ENCODE results near the gene ZSWIM3. TPM values are rescaled to one million over a fixed set of nuclear protein-coding genes. Genes with fewer than 3 reads are reported as not detected.

The ZSWIM3 gene
- total and polyA plus RNA-seq, 2 of the 13 experiments (the other 11 are each of a cell fraction or from before 2014, with no cell fraction given) = 5.2 to 5.8 TPM

GRCh38 chr20:45890077-45890984 lies 32.9 kb downstream of the ZSWIM3 start (continued):
- TF ChIP-seq HMGXB3 (CRISPR knock-in tag; IDR thresholded peaks at IDR 0.05; ENCODE audit: borderline replicate concordance) (peak; percentile 87), IKZF5 (CRISPR knock-in tag; IDR thresholded peaks at IDR 0.05) (peak; percentile 67; the same call in 1 of the 2 replicates), NCOA2 (CRISPR knock-in tag; IDR thresholded peaks at IDR 0.05) (peak; percentile 77), ZBTB21 (CRISPR knock-in tag; IDR thresholded peaks at IDR 0.05) (peak; percentile 39; the same call in 1 of the 2 replicates), CBFB (CRISPR knock-in tag; IDR thresholded peaks at IDR 0.05) (peak; percentile 85), TGIF2 (CRISPR knock-in tag; IDR thresholded peaks at IDR 0.05) (peak; percentile 78), ZHX2 (IDR thresholded peaks at IDR 0.05; ENCODE audit: low read depth) (no peak), ZHX2 (CRISPR knock-in tag; IDR thresholded peaks at IDR 0.05; ENCODE audit: borderline replicate concordance) (no peak), MIER3 (CRISPR knock-in tag; IDR thresholded peaks at IDR 0.05; ENCODE audit: borderline replicate concordance) (peak; percentile 88; the same call in 1 of the 2 replicates), AGO2 (optimal IDR thresholded peaks at IDR 0.05; ENCODE audit: low read depth, low read length) (peak; percentile 98), SIX4 (CRISPR knock-in tag; IDR thresholded peaks at IDR 0.05) (peak; percentile 53; the same call in 1 of the 2 replicates), ZSCAN20 (CRISPR knock-in tag; IDR thresholded peaks at IDR 0.05; ENCODE audit: borderline replicate concordance) (peak; percentile 62; the same call in 1 of the 2 replicates), FOSL1 (CRISPR knock-in tag; IDR thresholded peaks at IDR 0.05; ENCODE audit: borderline replicate concordance) (no peak), CAMTA2 (CRISPR knock-in tag; IDR thresholded peaks at IDR 0.05; ENCODE audit: borderline replicate concordance) (peak; percentile 92; the same call in 1 of the 2 replicates), MIXL1 (CRISPR knock-in tag; IDR thresholded peaks at IDR 0.05) (peak; percentile 51; the same call in 1 of the 2 replicates), HES4 (CRISPR knock-in tag; IDR thresholded peaks at IDR 0.05; ENCODE audit: borderline replicate concordance) (0 out of 2 replicates have a peak, but pooled peaks have one; percentile 7), ZNF605 (CRISPR knock-in tag; IDR thresholded peaks at IDR 0.05) (no peak), ZNF850 (CRISPR knock-in tag; conservative IDR thresholded peaks at IDR 0.05) (0 out of 2 replicates have a peak, but pooled peaks have one; percentile 1)

All from HepG2 (cell line).